Thyroid gland (tissue), 4 donors: ENCODE measurements around the gene SETDB1.

ENCODE experiments used
- CTCF ChIP-seq, 6 experiments: fragments of 200-600 bp in 3 of 6; fragments of 450-650 bp in 3 of 6; sonication (generic) in 3 of 6; IDR thresholded peaks; one replicate each; pipeline ENCODE4 v1.5.1; 2016 to 2019; ENCODE audit warnings: antibody characterized with exemption in 6 of 6, mild to moderate bottlenecking in 2 of 6, inconsistent platforms in 1 of 6, moderate library complexity in 1 of 6
- POLR2A ChIP-seq, 2 donors: fragments of 450-650 bp; IDR thresholded peaks; one replicate each; pipeline ENCODE4 v1.6.1; 2017; ENCODE audit warnings: antibody characterized with exemption in 2 of 2, mild to moderate bottlenecking in 2 of 2, moderate library complexity in 1 of 2

DNA sequence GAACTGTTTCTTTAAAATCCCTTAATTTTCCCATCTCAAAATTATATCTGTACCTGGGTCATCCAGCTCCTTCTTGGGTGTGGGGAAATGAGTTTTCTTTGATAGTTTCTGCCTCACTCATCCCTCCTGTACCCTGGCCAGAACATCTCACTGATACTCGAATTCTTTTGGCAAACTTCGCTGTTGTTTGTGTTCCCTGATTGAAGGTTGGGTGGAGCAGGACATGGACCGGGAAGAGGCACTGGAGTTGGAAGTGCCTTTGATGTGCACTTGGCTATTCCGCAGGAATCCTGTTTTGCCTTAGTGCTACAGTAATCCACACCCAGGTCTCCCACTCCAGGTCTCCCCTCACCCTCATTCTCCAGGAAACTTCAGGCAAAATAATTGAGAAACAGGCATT lies 69.3 kb downstream of the SETDB1 start:
- TF ChIP-seq CTCF (IDR thresholded peaks at IDR 0.05), result no peak
- no peak for TF ChIP-seq POLR2A (IDR thresholded peaks at IDR 0.05)
